Spleen (tissue), 7 donors: ENCODE results near the gene LRIG1.

ENCODE experiments used
- CTCF ChIP-seq, 11 experiments: fragments of 200-600 bp in 7 of 11; fragments of 450-650 bp in 4 of 11; sonication (generic) in 4 of 11; IDR thresholded peaks in 8 of 11; conservative IDR thresholded peaks in 3 of 11; 1 replicate in 7 of 11; 2 replicates in 4 of 11; pipeline versions ENCODE4 v1.4.0 to v1.8.0; 2016 to 2021; ENCODE audit warnings: antibody characterized with exemption in 11 of 11, inconsistent platforms in 4 of 11, mild to moderate bottlenecking in 1 of 11
- POLR2A ChIP-seq, 3 donors: fragments of 450-650 bp; IDR thresholded peaks; one replicate each; pipeline ENCODE4 v1.5.1; 2017; ENCODE audit warnings: antibody characterized with exemption in 3 of 3, mild to moderate bottlenecking in 1 of 3
- donor health status: DM: no; HTN: no; CAD: no; lungs with moderate emphysema.
- donor health status: DM: no; HTN: no; CAD: no.
- donor health status: DM: no; HTN: no; CAD: no.

GRCh38 chr3:66501483-66502244 is 842 bp upstream of the LRIG1 start:
- TF ChIP-seq POLR2A (IDR thresholded peaks at IDR 0.05) (no peak), CTCF (IDR thresholded peaks at IDR 0.05 in 8 of 11, conservative IDR thresholded peaks at IDR 0.05 in 3 of 11) (no peak)
